HCT116 (cell line): ENCODE results near the gene GPN3. TPM values are rescaled to one million over a fixed set of nuclear protein-coding genes. Genes with fewer than 3 reads are reported as not detected.
"Not testable (repeated sequence)": the region's sequence is repeated elsewhere in the genome, so short reads cannot be mapped to it uniquely, and the experiment has no call there.

ENCODE experiments used
- ATAC-seq: fragments of 200-7000 bp; cut with Tn5 transposase; 2 replicates; pipeline ENCODE4 v1.9.1; 2020; ENCODE audit warnings: mild to moderate bottlenecking, moderate library complexity
- BruUV-seq: library from RNA; stranded (reverse); fragments of 400-500 nt; replicated peaks from 2 replicates; lab custom pipeline; 2021; lab: Mats Ljungman, UMichigan
- CTCF ChIA-PET: fragments of 300-600 bp; sonication (Branson Sonifier 250); formaldehyde crosslinking; loops from one replicate; lab custom pipeline; 2021; ENCODE audit warnings: antibody characterized with exemption; lab: Charles Lee
- POLR2A ChIA-PET: fragments of 300-600, 350-600 bp; sonication (Branson Sonifier 250); formaldehyde crosslinking; loops from one replicate; lab custom pipeline; 2021; ENCODE audit warnings: antibody characterized with exemption; lab: Charles Lee
- RAD21 ChIA-PET, 2 experiments: fragments of 300-600 bp; sonication (Branson Sonifier 250); formaldehyde crosslinking; loops; one replicate each; lab custom pipeline; 2023; ENCODE audit warnings: low total read pairs in 2 of 2; ENCODE audit not compliant: uncharacterized antibody in 2 of 2, unreplicated experiment in 2 of 2, low non-redundant PET in 1 of 2; lab: Charles Lee
- DNase-seq: peaks from one replicate; pipeline ENCODE4 v3.0.0-alpha.2; 2010; ENCODE audit warnings: low read depth, low spot score
- H2AFZ ChIP-seq: fragments of 200-600 bp; shearing (Covaris generic), sonication (generic); 2 replicates; pipeline ENCODE4 v1.6.1; 2017; ENCODE audit warnings: low read depth, mixed run types, mixed read lengths, antibody characterized with exemption, low read length; ENCODE audit not compliant: poor library complexity, severe bottlenecking
- H3K27ac ChIP-seq: 2 replicates; pipeline ENCODE4 v1.5.1; 2012; ENCODE audit warnings: low read depth, low read length
- H3K27me3 ChIP-seq: fragments of 200-600 bp; sonication (generic); 2 replicates; pipeline ENCODE4 v1.6.1; 2016; ENCODE audit warnings: mixed run types, low read length, mixed read lengths; ENCODE audit not compliant: insufficient read depth
- H3K36me3 ChIP-seq, 2 experiments: fragments of 200-500 bp in 1 of 2; fragments of 200-600 bp in 1 of 2; sonication (Bioruptor generic) in 1 of 2; sonication (generic) in 1 of 2; 2 replicates each; pipeline versions ENCODE4 v1.5.1 to v1.6.1; 2014 to 2016; ENCODE audit warnings: low read length in 2 of 2, inconsistent platforms in 1 of 2, mixed read lengths in 1 of 2, mixed run types in 1 of 2; ENCODE audit not compliant: insufficient read depth in 2 of 2, control insufficient read depth in 1 of 2
- H3K4me1 ChIP-seq, 2 experiments: fragments of 200-600 bp in 1 of 2; sonication (generic) in 1 of 2; 2 replicates each; pipeline versions ENCODE4 v1.5.1 to v1.6.1; 2012 to 2017; ENCODE audit warnings: low read length in 2 of 2, inconsistent platforms in 1 of 2, mild to moderate bottlenecking in 1 of 2, mixed read lengths in 1 of 2, mixed run types in 1 of 2, moderate library complexity in 1 of 2; ENCODE audit not compliant: insufficient read depth in 2 of 2, control insufficient read depth in 1 of 2
- H3K4me2 ChIP-seq: fragments of 200-600 bp; sonication (generic); 2 replicates; pipeline ENCODE4 v1.6.1; 2017; ENCODE audit warnings: mixed run types, low read length, mixed read lengths
- H3K4me3 ChIP-seq, 2 experiments: fragments of 200-600 bp in 1 of 2; sonication (generic) in 1 of 2; replicated peaks in 1 of 2; 2 replicates each; pipeline ENCODE4 v1.5.1; 2011 to 2016; ENCODE audit warnings: low read length in 2 of 2, control low read depth in 1 of 2, low read depth in 1 of 2, mild to moderate bottlenecking in 1 of 2, mixed read lengths in 1 of 2, mixed run types in 1 of 2
- H3K79me2 ChIP-seq: fragments of 200-600 bp; sonication (generic); 2 replicates; pipeline ENCODE4 v1.6.1; 2017; ENCODE audit warnings: mild to moderate bottlenecking, mixed run types, low read length, moderate library complexity, mixed read lengths; ENCODE audit not compliant: insufficient read depth
- H3K9ac ChIP-seq: fragments of 200-600 bp; sonication (generic); 2 replicates; pipeline ENCODE4 v1.6.1; 2016; ENCODE audit warnings: low read length, mixed read lengths
- H3K9me2 ChIP-seq: fragments of 200-600 bp; sonication (generic), shearing (Covaris generic); 2 replicates; pipeline ENCODE4 v1.6.1; 2017; ENCODE audit warnings: mixed run types, mild to moderate bottlenecking, moderate library complexity; ENCODE audit not compliant: insufficient read depth
- H3K9me3 ChIP-seq, 2 experiments: fragments of 200-500 bp in 1 of 2; fragments of 200-600 bp in 1 of 2; sonication (Bioruptor generic) in 1 of 2; sonication (generic) in 1 of 2; 2 replicates each; pipeline ENCODE4 v1.6.1; 2014 to 2017; ENCODE audit warnings: low read length in 2 of 2, mixed read lengths in 2 of 2, inconsistent platforms in 1 of 2, low read depth in 1 of 2, mild to moderate bottlenecking in 1 of 2, mixed run types in 1 of 2, moderate library complexity in 1 of 2; ENCODE audit not compliant: control insufficient read depth in 1 of 2, insufficient read depth in 1 of 2
- H4K20me1 ChIP-seq: fragments of 200-600 bp; sonication (generic), shearing (Covaris generic); 2 replicates; pipeline ENCODE4 v1.6.1; 2017; ENCODE audit warnings: mixed run types, mild to moderate bottlenecking, moderate library complexity; ENCODE audit not compliant: insufficient read depth
- CEBPB ChIP-seq: IDR thresholded peaks from 2 replicates; pipeline ENCODE4 v1.6.1; 2012; ENCODE audit warnings: low read depth
- EZH2 ChIP-seq: fragments of 200-600 bp; sonication (generic); IDR thresholded peaks from 2 replicates; pipeline ENCODE4 v1.6.1; 2017; ENCODE audit warnings: antibody characterized with exemption, mixed run types
- POLR2A ChIP-seq: IDR thresholded peaks from 2 replicates; pipeline ENCODE4 v1.7.0; 2011; ENCODE audit warnings: borderline replicate concordance; ENCODE audit not compliant: insufficient read depth, insufficient read length; ENCODE audit errors: extremely low read depth
- POLR2AphosphoS5 ChIP-seq: IDR thresholded peaks from 2 replicates; pipeline ENCODE4 v1.6.1; 2011; ENCODE audit warnings: mild to moderate bottlenecking, low read depth, low read length, moderate library complexity
- ZFX ChIP-seq: fragments of 450-650 bp; IDR thresholded peaks from 2 replicates; pipeline ENCODE4 v1.6.1; 2017
- ZNF274 ChIP-seq: fragments of 200-500 bp; sonication (Bioruptor generic); IDR thresholded peaks from 2 replicates; pipeline ENCODE4 v1.6.1; 2014; ENCODE audit warnings: mild to moderate bottlenecking, low read depth, low read length, inconsistent platforms
- intact Hi-C: fragments of 100-400 bp; cut with micrococcal nuclease; formaldehyde crosslinking; loops from 2 replicates; pipeline ENCODE4 v1.10.0; 2022
- total RNA-seq: library from RNA; stranded (reverse); gene quantifications from one replicate; pipeline ENCODE4 v1.2.1, GENCODE V29; 2021; ENCODE audit not compliant: unreplicated experiment
- TF ChIP-seq, protein P1 (sequence below): IDR thresholded peaks from 2 replicates; pipeline ENCODE4 v1.6.1; 2012
- TF ChIP-seq, protein P2 (sequence below): IDR thresholded peaks from 2 replicates; pipeline ENCODE4 v1.6.1; 2011; ENCODE audit warnings: mild to moderate bottlenecking, low read length, moderate library complexity; ENCODE audit not compliant: insufficient replicate concordance; ENCODE audit errors: extremely low read depth

Gene GPN3
- total RNA-seq, 1 experiment from 2014 or later, result 46.2 TPM

DNA sequence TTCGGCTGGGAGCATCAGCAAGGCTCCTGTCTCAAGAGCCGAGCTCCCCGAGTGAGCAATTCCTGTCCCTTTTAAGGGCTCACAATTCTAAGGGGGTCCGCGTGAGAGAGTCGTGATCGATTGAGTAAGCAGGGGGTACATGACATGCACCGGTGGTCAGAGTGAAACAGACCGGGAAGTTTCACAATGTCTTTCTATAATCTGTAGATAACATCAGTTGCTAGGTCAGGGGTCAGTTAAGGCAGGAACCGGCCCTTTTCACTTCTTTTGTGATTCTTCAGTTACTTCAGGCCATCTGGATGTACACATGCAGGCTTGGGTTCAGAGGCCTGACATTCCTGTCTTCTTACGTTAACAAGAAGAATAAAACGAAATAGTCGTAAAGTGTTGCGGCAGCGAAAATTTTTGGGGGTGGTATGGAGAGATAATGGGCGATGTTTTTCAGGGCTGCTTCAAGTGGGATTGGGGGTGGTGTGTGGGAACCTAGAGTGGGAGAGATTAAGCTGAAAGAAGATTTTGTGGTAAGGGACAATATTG lies 62.9 kb downstream of the GPN3 start:
- H3K4me2 ChIP-seq, intact Hi-C loops, H3K9me3 ChIP-seq, H3K9ac ChIP-seq, H3K27ac ChIP-seq, H2AFZ ChIP-seq, DNase-seq, H4K20me1 ChIP-seq, H3K4me3 ChIP-seq, H3K9me2 ChIP-seq, ATAC-seq, BruUV-seq, POLR2A ChIA-PET, H3K27me3 ChIP-seq: not testable (repeated sequence)
- Histone ChIP-seq H3K4me1 (peaks cover 6 to 19% of the 10 kb centered on the region in 2 experiments), H3K79me2 (peaks cover 36% of the 10 kb centered on the region), H3K36me3 (peaks cover 5 to 10% of the 10 kb centered on the region in 2 experiments; a peak in 3 of 4 replicates)
- ChIA-PET RAD21 (interaction anchor here in 1 of 2 experiments (0.6 kb wide), 1 partner anchor 498 kb away, joined by 14 read pairs; no protein-coding TSS in a partner anchor), CTCF (interaction anchor here (1.2 kb wide), 1 partner anchor 26 kb away, joined by 5 read pairs; no protein-coding TSS in a partner anchor)

DNA sequence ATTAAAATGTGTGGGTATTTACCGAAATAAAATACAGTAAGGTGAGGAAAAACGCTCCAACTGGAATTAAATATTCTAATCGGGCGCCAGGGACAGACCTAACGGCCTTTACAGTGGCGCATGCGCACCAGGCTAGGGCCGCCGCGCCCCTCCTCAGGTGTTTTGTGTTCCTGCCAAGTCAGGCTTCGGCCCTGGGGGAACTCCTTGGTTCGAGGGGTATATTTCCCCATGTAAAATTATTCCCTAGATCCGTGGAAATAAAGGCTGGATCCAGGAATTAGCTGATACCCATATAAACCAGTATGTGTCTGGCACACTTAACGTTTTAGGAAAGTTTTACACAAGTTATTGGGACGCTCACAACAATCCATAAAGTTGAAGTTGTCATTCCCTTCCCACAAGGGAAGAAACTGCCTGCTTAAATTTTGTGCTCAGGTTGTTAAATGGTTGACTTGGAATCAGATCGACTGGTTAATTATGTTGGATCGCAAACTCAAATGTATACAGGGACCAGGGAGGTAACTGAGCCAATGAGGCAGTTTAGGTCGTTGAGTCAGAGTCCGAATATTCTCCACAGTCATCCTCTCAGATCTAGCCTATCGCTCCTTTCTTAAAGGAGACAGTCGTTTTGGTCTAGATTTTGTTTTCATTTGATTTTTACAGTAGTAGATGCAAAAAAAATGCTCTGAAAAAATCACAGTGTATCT lies 63.9 kb downstream of the GPN3 start:
- H3K9me2 ChIP-seq, result no peaks in the 10 kb centered on the region
- no peaks in the 10 kb centered on the region for H3K9me3 ChIP-seq
- peak overlapping the region; percentile 74 for H3K27ac ChIP-seq
- no peaks in the 10 kb centered on the region for H3K27me3 ChIP-seq
- H3K4me3 ChIP-seq, result peak overlapping the region; percentile 84 to 99
- DNase-seq (peak; percentile 45), ATAC-seq (peak; percentile 67)
- ChIA-PET POLR2A (no interaction called here), RAD21 (interaction anchor here in 1 of 2 experiments (0.6 kb wide), 1 partner anchor 496 kb away, joined by 14 read pairs; no protein-coding TSS in a partner anchor), CTCF (interaction anchor here (1.2 kb wide), 1 partner anchor 27 kb away, joined by 5 read pairs; no protein-coding TSS in a partner anchor)
- H3K36me3 ChIP-seq, result peaks cover 5 to 10% of the 10 kb centered on the region in 2 experiments; a peak in 3 of 4 replicates
- peak overlapping the region; percentile 75 for H3K4me2 ChIP-seq
- peak overlapping the region; percentile 100 for H2AFZ ChIP-seq
- H4K20me1 ChIP-seq, result no peaks in the 10 kb centered on the region
- H3K9ac ChIP-seq, result peak overlapping the region; percentile 98
- TSS peak; percentile 97 for BruUV-seq
- H3K4me1 ChIP-seq, result peaks cover 6 to 19% of the 10 kb centered on the region in 2 experiments
- intact Hi-C loops, result no loop called here
- peaks cover 47% of the 10 kb centered on the region for H3K79me2 ChIP-seq
- TF ChIP-seq POLR2A (peak; percentile 24), POLR2AphosphoS5 (peak; percentile 80), EZH2 (no peak), ZNF274 (no peak), CEBPB (no peak), ZFX (0 out of 2 replicates have a peak, but pooled peaks have one; percentile 16)
- TF ChIP-seq, protein P1, sequence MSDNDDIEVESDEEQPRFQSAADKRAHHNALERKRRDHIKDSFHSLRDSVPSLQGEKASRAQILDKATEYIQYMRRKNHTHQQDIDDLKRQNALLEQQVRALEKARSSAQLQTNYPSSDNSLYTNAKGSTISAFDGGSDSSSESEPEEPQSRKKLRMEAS, result no peak
- TF ChIP-seq, protein P2, sequence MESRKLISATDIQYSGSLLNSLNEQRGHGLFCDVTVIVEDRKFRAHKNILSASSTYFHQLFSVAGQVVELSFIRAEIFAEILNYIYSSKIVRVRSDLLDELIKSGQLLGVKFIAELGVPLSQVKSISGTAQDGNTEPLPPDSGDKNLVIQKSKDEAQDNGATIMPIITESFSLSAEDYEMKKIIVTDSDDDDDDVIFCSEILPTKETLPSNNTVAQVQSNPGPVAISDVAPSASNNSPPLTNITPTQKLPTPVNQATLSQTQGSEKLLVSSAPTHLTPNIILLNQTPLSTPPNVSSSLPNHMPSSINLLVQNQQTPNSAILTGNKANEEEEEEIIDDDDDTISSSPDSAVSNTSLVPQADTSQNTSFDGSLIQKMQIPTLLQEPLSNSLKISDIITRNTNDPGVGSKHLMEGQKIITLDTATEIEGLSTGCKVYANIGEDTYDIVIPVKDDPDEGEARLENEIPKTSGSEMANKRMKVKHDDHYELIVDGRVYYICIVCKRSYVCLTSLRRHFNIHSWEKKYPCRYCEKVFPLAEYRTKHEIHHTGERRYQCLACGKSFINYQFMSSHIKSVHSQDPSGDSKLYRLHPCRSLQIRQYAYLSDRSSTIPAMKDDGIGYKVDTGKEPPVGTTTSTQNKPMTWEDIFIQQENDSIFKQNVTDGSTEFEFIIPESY, result no peak
